K562 (cell line): ENCODE results near the gene CTSO. TPM values are rescaled to one million over a fixed set of nuclear protein-coding genes. Genes with fewer than 3 reads are reported as not detected.

Source experiments
- DEAF1 ChIP-seq: fragments of 450-650 bp; formaldehyde crosslinking; IDR thresholded peaks from 2 replicates; pipeline ENCODE4 v1.4.0; 2020; ENCODE audit warnings: mild to moderate bottlenecking, moderate library complexity
- STAG1 ChIP-seq: sonication (generic); formaldehyde crosslinking; IDR thresholded peaks from 2 replicates; pipeline ENCODE4 v1.5.0; 2020; ENCODE audit warnings: missing genetic modification reagents, borderline replicate concordance
- ZBTB11 ChIP-seq, 3 experiments: fragments of 200-800 bp in 1 of 3; fragments of 250-450 bp in 1 of 3; fragments of 450-650 bp in 1 of 3; sonication (Bioruptor Pico) in 1 of 3; sonication (Bioruptor generic) in 1 of 3; formaldehyde crosslinking in 1 of 3; IDR thresholded peaks; 2 replicates each; pipeline versions ENCODE4 v1.6.1 to v1.8.0; 2016 to 2022; ENCODE audit warnings: mild to moderate bottlenecking in 2 of 3, missing genetic modification characterization in 2 of 3, missing compliant biosample characterization in 1 of 3, moderate library complexity in 1 of 3
- ZBTB17 ChIP-seq: fragments of 450-650 bp; formaldehyde crosslinking; IDR thresholded peaks from 2 replicates; pipeline ENCODE4 v1.4.0; 2020; ENCODE audit warnings: mild to moderate bottlenecking
- polyA plus RNA-seq, 8 experiments: library from polyadenylated mRNA; depleted of rRNA in 4 of 8; stranded (reverse) in 5 of 8; unstranded in 3 of 8; fragments of >200 nt; fragmentation: Nextera tagmentation in 2 of 8; fragmentation: Illumina TruSeq in 1 of 8; extraction: Ambion mirVana in 2 of 8; extraction: Trizol in 1 of 8; gene quantifications; 2 replicates each; pipeline versions ENCODE4 v1.2.1 to v1.2.3, GENCODE V29; 2011 to 2014; ENCODE audit warnings: inconsistent platforms in 1 of 8, missing spikeins in 1 of 8
- total RNA-seq, 7 experiments: library from RNA; depleted of rRNA in 6 of 7; stranded (reverse); fragments of >200 nt in 6 of 7; fragmentation: Illumina TruSeq in 2 of 7; extraction: Trizol in 2 of 7; gene quantifications; 2 replicates each; pipeline versions ENCODE4 v1.2.1 to v1.2.3, GENCODE V29; 2011 to 2021; ENCODE audit warnings: low replicate concordance in 1 of 7

CTSO gene
- total and polyA plus RNA-seq, 9 of the 15 experiments (the other 6 are each of a cell fraction or from before 2014, with no cell fraction given): 0.03 to 0.07 (median 0.04) TPM; not detected in 5

- TF ChIP-seq STAG1 (no peak), ZBTB11 (CRISPR knock-in tag; IDR thresholded peaks at IDR 0.05) (no peak), ZBTB17 (CRISPR knock-in tag) (no peak), DEAF1 (CRISPR knock-in tag) (no peak)
Measured at GRCh38 chr4:155907556-155907955, 46.1 kb downstream of the CTSO start (continued).
